Right lobe of liver (tissue), 6 donors: ENCODE data around the gene CCT6B. TPM values are rescaled to one million over a fixed set of nuclear protein-coding genes. Genes with fewer than 3 reads are reported as not detected.
"Not testable (repeated sequence)": the region's sequence is repeated elsewhere in the genome, so short reads cannot be mapped to it uniquely, and the experiment has no call there.

Experiments used
- ATAC-seq, 4 donors: fragments of 200-7000 bp; cut with Tn5 transposase; one replicate each; pipeline ENCODE4 v1.9.1; 2020; ENCODE audit warnings: mild to moderate bottlenecking in 4 of 4, moderate library complexity in 4 of 4
- DNase-seq, 3 donors: peaks; one replicate each; pipeline ENCODE4 v3.0.0-alpha.2; 2020
- H3K27ac ChIP-seq, 3 donors: fragments of 200-600 bp; one replicate each; pipeline ENCODE4 v1.8.0; 2022
- H3K27me3 ChIP-seq, 2 donors: fragments of 200-600 bp; one replicate each; pipeline ENCODE4 v1.8.0; 2022
- H3K36me3 ChIP-seq, 4 donors: fragments of 200-600 bp; sonication (generic) in 1 of 4; one replicate each; pipeline versions ENCODE4 v1.5.1 to v1.8.0; 2017 to 2022; ENCODE audit warnings: control low read depth in 1 of 4
- H3K4me1 ChIP-seq, 4 donors: fragments of 200-600 bp; sonication (generic) in 1 of 4; one replicate each; pipeline versions ENCODE4 v1.5.1 to v1.8.0; 2017 to 2022; ENCODE audit warnings: control low read depth in 1 of 4
- H3K4me3 ChIP-seq, 3 donors: fragments of 200-600 bp; one replicate each; pipeline ENCODE4 v1.8.0; 2022
- H3K9me3 ChIP-seq, 4 donors: fragments of 200-600 bp; sonication (generic) in 1 of 4; one replicate each; pipeline versions ENCODE4 v1.5.1 to v1.8.0; 2017 to 2022; ENCODE audit warnings: control low read depth in 1 of 4
- CTCF ChIP-seq, 4 donors: fragments of 200-600 bp in 3 of 4; fragments of 450-650 bp in 1 of 4; IDR thresholded peaks; one replicate each; pipeline versions ENCODE4 v1.5.1 to v1.8.0; 2016 to 2022; ENCODE audit warnings: antibody characterized with exemption in 4 of 4, mild to moderate bottlenecking in 2 of 4
- POLR2A ChIP-seq: fragments of 450-650 bp; IDR thresholded peaks from one replicate; pipeline ENCODE4 v1.6.1; 2017; ENCODE audit warnings: antibody characterized with exemption, mild to moderate bottlenecking
- WGBS: methylation state at CpG from one replicate; pipeline ENCODE4 v1.1.6; 2018; ENCODE audit warnings: low coverage, low lambda C conversion rate; ENCODE audit not compliant: insufficient coverage; ENCODE audit errors: missing lambda C conversion rate; 5-methylcytosine and 5-hydroxymethylcytosine counted together
- intact Hi-C, 2 donors: fragments of 100-400 bp; cut with DNase I; formaldehyde crosslinking; loops; one replicate each; pipeline versions ENCODE4 v1.11.2 to v1.14.1; 2022
- total RNA-seq, 6 experiments: library from RNA; depleted of rRNA in 2 of 6; stranded (reverse); fragments of >200 nt in 2 of 6; fragmentation: NEBNext Ultra II Directional in 3 of 6; extraction: Animal tissue kit (Norgen Biotek cat#: 25700) in 3 of 6; gene quantifications; one replicate each; pipeline versions ENCODE4 v1.1.0 to v1.2.4, GENCODE V29; 2016 to 2023
- donor health status: DM: no; HTN: yes; CAD: no.
- donor health status: DM: no; HTN: no; CAD: no.
- donor health status: DM: no; HTN: no; CAD: no.
- donor health status: DM: no; HTN: yes; CAD: no.
- donor health status: DM: no; HTN: yes; CAD: no.

CCT6B gene
- total RNA-seq, 6 experiments from 2014 or later: 0.31 to 2.4 (median 1.1) TPM

- no peak overlapping the region for H3K4me3 ChIP-seq
- TF ChIP-seq CTCF (IDR thresholded peaks at IDR 0.05) (no peak), POLR2A (no peak)
- H3K27me3 ChIP-seq: no peaks in the 10 kb centered on the region
- H3K9me3 ChIP-seq: no peaks in the 10 kb centered on the region
- intact Hi-C loops: no loop called here
- H3K36me3 ChIP-seq: peaks cover 0 to 6% (median under 1%) of the 10 kb centered on the region in 4 donors
- WGBS: 100% methylated on average over 1 of the region's 4 CpGs
- ATAC-seq (peak in 1 of 4 donors; percentile 4), DNase-seq (no peak)
- H3K4me1 ChIP-seq: no peaks in the 10 kb centered on the region
- no peak overlapping the region for H3K27ac ChIP-seq
These were observed 42.5 kb upstream of the CCT6B start for GRCh38 chr17:35003778-35004177.

- WGBS: 29% methylated on average over 3 of the region's 15 CpGs
- intact Hi-C loops: no loop called here
- H3K27me3 ChIP-seq: no peaks in the 10 kb centered on the region
- DNase-seq: no peak
- H3K4me1 ChIP-seq: no peaks in the 10 kb centered on the region
- no peaks in the 10 kb centered on the region for H3K9me3 ChIP-seq
- no peak overlapping the region for H3K4me3 ChIP-seq
- ATAC-seq: peak in 1 of 4 donors; percentile 29
- TF ChIP-seq CTCF (IDR thresholded peaks at IDR 0.05) (no peak), POLR2A (no peak)
- H3K27ac ChIP-seq: no peak overlapping the region
- H3K36me3 ChIP-seq: peaks cover 0 to 4% (median 0%) of the 10 kb centered on the region in 4 donors
These were observed 41.8 kb upstream of the CCT6B start for GRCh38 chr17:35002876-35003551.

DNA sequence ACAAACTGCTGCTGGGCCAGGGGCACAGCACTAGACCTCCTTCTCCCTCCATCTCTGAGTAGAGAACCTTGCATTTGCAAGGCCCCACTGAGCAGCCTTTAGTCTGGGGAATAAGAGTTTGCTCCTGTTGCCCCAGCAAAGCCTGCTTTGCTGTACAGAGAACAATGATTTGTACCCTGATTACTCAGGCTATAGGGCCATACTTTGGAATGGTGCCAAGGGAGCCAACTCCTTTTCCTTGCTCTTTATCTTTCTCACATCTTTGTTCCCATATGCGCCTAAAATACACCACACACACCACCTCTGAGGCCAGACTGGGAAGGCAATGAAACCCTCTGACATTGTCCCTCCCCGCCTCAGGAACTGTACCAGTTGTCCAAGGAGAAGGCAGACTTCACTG, 40.3 kb upstream of the CCT6B start:
- DNase-seq: no peak

DNA sequence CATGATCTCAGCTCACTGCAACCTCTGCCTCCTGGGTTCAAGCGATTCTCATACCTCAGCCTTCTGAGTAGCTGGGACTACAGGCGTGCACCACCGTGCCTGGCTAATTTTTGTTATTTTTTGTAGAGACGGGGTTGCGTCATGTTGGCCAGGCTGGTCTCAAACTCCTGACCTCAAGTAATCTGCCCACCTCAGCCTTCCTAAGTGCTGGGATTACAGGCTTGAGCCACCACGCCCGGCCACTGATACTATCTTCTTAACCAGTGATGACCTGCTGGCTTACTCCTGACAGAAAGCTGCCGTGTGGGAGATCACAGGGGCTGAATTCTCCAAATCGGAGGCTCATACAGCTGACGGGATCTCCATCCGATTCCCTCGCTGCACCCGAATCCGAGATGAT, 39.7 kb upstream of the CCT6B start:
- WGBS: 87% methylated on average over 5 of the region's 14 CpGs
- H3K36me3 ChIP-seq, H3K4me3 ChIP-seq, ATAC-seq, H3K4me1 ChIP-seq, H3K27ac ChIP-seq, H3K27me3 ChIP-seq, DNase-seq, H3K9me3 ChIP-seq, intact Hi-C loops: not testable (repeated sequence)

More for the DNA sequence above, 40.3 kb upstream of the CCT6B start:
- no peaks in the 10 kb centered on the region for H3K4me1 ChIP-seq
- H3K27me3 ChIP-seq: no peaks in the 10 kb centered on the region
- no peak overlapping the region for H3K27ac ChIP-seq
- H3K36me3 ChIP-seq: peaks cover 0 to under 1% (median 0%) of the 10 kb centered on the region in 4 donors
- intact Hi-C loops: no loop called here
- H3K9me3 ChIP-seq: no peaks in the 10 kb centered on the region
- TF ChIP-seq POLR2A: no peak
- no peak for TF ChIP-seq CTCF (IDR thresholded peaks at IDR 0.05)
- H3K4me3 ChIP-seq: no peak overlapping the region
- 93% methylated on average over 2 of the region's 2 CpGs for WGBS
- ATAC-seq: no peak

DNA sequence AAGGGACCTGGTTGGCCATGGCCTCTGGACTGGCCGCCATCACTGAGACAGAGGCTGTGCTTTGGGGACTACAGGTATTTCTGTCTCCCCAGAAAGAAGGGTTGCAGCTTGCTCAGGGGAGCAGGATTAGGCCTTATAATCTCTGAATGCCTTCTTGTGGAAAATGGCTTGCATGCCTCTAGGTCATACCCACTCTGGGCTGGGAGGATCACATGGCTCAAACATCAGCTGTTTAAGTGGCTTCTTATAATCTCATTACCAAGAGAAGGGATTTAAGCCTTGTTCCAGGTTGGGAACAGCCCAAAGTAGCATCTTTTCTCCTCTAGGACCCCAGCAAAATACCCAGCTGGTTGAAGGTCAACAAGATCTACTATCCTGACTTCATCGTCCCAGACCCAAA, 38.2 kb upstream of the CCT6B start:
- Histone ChIP-seq H3K27ac (no peak overlapping the region), H3K36me3 (peaks cover 0 to 11% (median 3%) of the 10 kb centered on the region in 4 donors), H3K4me1 (no peaks in the 10 kb centered on the region), H3K4me3 (no peak overlapping the region), H3K27me3 (no peaks in the 10 kb centered on the region), H3K9me3 (no peaks in the 10 kb centered on the region)
- DNase-seq (no peak), ATAC-seq (no peak)
- no CpG with 5 or more reads among the region's 2 CpGs for WGBS
- TF ChIP-seq CTCF (IDR thresholded peaks at IDR 0.05): no peak
- no peak for TF ChIP-seq POLR2A
- intact Hi-C loops: loop anchor here (10.0 kb wide), 2 partner anchors 95 to 115 kb away; partner anchors contain the start of gene RAD51D (in 1 of the 2)
